ENCODE results near the gene LYSET.

LYSET gene

GRCh38 chr14:93137864-93138263, 47.3 kb upstream of the LYSET start:
- no CpG with 5 or more reads among the region's 17 CpGs for WGBS, 2 donors (ENCODE audit: extremely low coverage in 2 of 2, insufficient read length in 2 of 2, insufficient replicate concordance in 1 of 2)
- Histone ChIP-seq H2BK15ac (ENCODE audit: low read length) (no peak overlapping the region), H3K18ac (ENCODE audit: low read length) (peak overlapping the region; percentile 38), H2AFZ (ENCODE audit: low read length) (no peak overlapping the region), H3K4me2 (ENCODE audit: insufficient read depth, low read length, poor library complexity, severe bottlenecking) (no peak overlapping the region), H3K27me3 (ENCODE audit: control insufficient read depth in 3 of 3, insufficient read depth in 3 of 3, low read depth in 1 of 3, low read length in 3 of 3) (no peaks in the 10 kb centered on the region), H3K23ac (ENCODE audit: low read depth, low read length, poor library complexity) (no peak overlapping the region), H2AK5ac (ENCODE audit: low read depth, low read length) (no peak overlapping the region), H3K14ac (ENCODE audit: low read length) (no peak overlapping the region), H2BK5ac (ENCODE audit: low read length) (no peak overlapping the region), H4K91ac (ENCODE audit: low read depth, low read length, poor library complexity) (no peak overlapping the region), H2BK12ac (ENCODE audit: low read length) (no peak overlapping the region), H3K79me1 (ENCODE audit: low read depth, low read length) (no peaks in the 10 kb centered on the region), H3K4me1 (ENCODE audit: control insufficient read depth in 2 of 2, insufficient read depth in 1 of 2, low read depth in 1 of 2, low read length in 2 of 2) (peaks cover 0 to 9% of the 10 kb centered on the region in 2 donors), H3K4ac (ENCODE audit: low read length) (no peak overlapping the region), H3K9me3 (replicated peaks in 1 of 2; ENCODE audit: control insufficient read depth in 2 of 2, insufficient read depth in 1 of 2, low read depth in 1 of 2, low read length in 2 of 2) (no peaks in the 10 kb centered on the region), H3K9ac (ENCODE audit: low read depth, low read length, poor library complexity) (no peak overlapping the region), H4K8ac (ENCODE audit: low read depth, low read length) (no peak overlapping the region), H3K36me3 (replicated peaks in 1 of 2; ENCODE audit: control insufficient read depth in 2 of 2, insufficient read depth in 2 of 2, low read length in 2 of 2) (no peaks in the 10 kb centered on the region), H3K27ac (replicated peaks; ENCODE audit: low read length) (no peak overlapping the region), H2BK120ac (ENCODE audit: low read depth, low read length) (no peak overlapping the region), H3K4me3 (ENCODE audit: low read length in 2 of 2) (no peak overlapping the region)
- no peak for DNase-seq (ENCODE audit: low spot score)

GRCh38 chr14:93142854-93143652, 42.1 kb upstream of the LYSET start:
- H3K4me2 ChIP-seq (ENCODE audit: insufficient read depth, low read length, poor library complexity, severe bottlenecking), result no peak overlapping the region
- H3K9ac ChIP-seq (ENCODE audit: low read depth, low read length, poor library complexity), result no peak overlapping the region
- H3K4me1 ChIP-seq (ENCODE audit: control insufficient read depth in 2 of 2, insufficient read depth in 1 of 2, low read depth in 1 of 2, low read length in 2 of 2), result no peaks in the 10 kb centered on the region
- H3K4me3 ChIP-seq (ENCODE audit: low read length in 2 of 2), result no peak overlapping the region
- no peaks in the 10 kb centered on the region for H3K36me3 ChIP-seq (replicated peaks in 1 of 2; ENCODE audit: control insufficient read depth in 2 of 2, insufficient read depth in 2 of 2, low read length in 2 of 2)
- no peak overlapping the region for H4K91ac ChIP-seq (ENCODE audit: low read depth, low read length, poor library complexity)
- no peak overlapping the region for H2BK120ac ChIP-seq (ENCODE audit: low read depth, low read length)
- no peak for DNase-seq (ENCODE audit: low spot score)
- no peak overlapping the region for H4K8ac ChIP-seq (ENCODE audit: low read depth, low read length)
- no peak overlapping the region for H3K27ac ChIP-seq (replicated peaks; ENCODE audit: low read length)
- H3K18ac ChIP-seq (ENCODE audit: low read length), result no peak overlapping the region
- no peak overlapping the region for H2BK5ac ChIP-seq (ENCODE audit: low read length)
- no peaks in the 10 kb centered on the region for H3K9me3 ChIP-seq (replicated peaks in 1 of 2; ENCODE audit: control insufficient read depth in 2 of 2, insufficient read depth in 1 of 2, low read depth in 1 of 2, low read length in 2 of 2)
- H3K4ac ChIP-seq (ENCODE audit: low read length), result no peak overlapping the region
- H2BK15ac ChIP-seq (ENCODE audit: low read length), result no peak overlapping the region
- H2AK5ac ChIP-seq (ENCODE audit: low read depth, low read length), result no peak overlapping the region
- no peak overlapping the region for H2BK12ac ChIP-seq (ENCODE audit: low read length)
- no peak overlapping the region for H3K14ac ChIP-seq (ENCODE audit: low read length)
- H3K79me1 ChIP-seq (ENCODE audit: low read depth, low read length), result no peaks in the 10 kb centered on the region
- H3K27me3 ChIP-seq (ENCODE audit: control insufficient read depth in 3 of 3, insufficient read depth in 3 of 3, low read depth in 1 of 3, low read length in 3 of 3), result no peaks in the 10 kb centered on the region
- no peak overlapping the region for H3K23ac ChIP-seq (ENCODE audit: low read depth, low read length, poor library complexity)
- no peak overlapping the region for H2AFZ ChIP-seq (ENCODE audit: low read length)
- WGBS, 2 donors (ENCODE audit: extremely low coverage in 2 of 2, insufficient read length in 2 of 2, insufficient replicate concordance in 1 of 2), result no CpG with 5 or more reads among the region's 13 CpGs

DNA sequence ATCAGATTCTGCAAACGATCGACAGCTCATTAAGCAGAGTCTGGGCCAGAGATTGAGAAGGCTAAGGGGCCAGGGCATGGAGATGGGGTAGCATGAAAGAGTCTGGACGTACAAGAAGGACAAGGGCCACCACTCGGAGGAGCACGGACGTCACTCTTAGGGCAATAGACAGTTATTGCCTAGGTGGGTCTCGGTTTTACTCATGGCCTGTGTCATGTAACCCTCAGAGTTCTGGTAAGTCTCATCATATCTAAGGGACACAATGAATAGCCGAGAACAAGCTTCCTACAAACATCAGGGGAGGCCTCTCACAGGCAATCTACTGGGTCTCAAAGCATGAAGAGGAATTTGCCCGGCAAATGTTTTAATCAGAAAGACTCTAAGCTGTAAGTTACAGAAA, 39.0 kb upstream of the LYSET start:
- Histone ChIP-seq H2BK5ac (ENCODE audit: low read length) (no peak overlapping the region), H3K4ac (ENCODE audit: low read length) (no peak overlapping the region), H2BK15ac (ENCODE audit: low read length) (no peak overlapping the region), H3K27ac (replicated peaks; ENCODE audit: low read length) (no peak overlapping the region), H3K79me1 (ENCODE audit: low read depth, low read length) (no peaks in the 10 kb centered on the region), H3K27me3 (ENCODE audit: control insufficient read depth in 3 of 3, insufficient read depth in 3 of 3, low read depth in 1 of 3, low read length in 3 of 3) (no peaks in the 10 kb centered on the region), H2AK5ac (ENCODE audit: low read depth, low read length) (no peak overlapping the region), H4K91ac (ENCODE audit: low read depth, low read length, poor library complexity) (no peak overlapping the region), H2BK12ac (ENCODE audit: low read length) (no peak overlapping the region), H3K4me1 (ENCODE audit: control insufficient read depth in 2 of 2, insufficient read depth in 1 of 2, low read depth in 1 of 2, low read length in 2 of 2) (peaks cover 4 to 6% of the 10 kb centered on the region in 2 donors), H3K4me3 (ENCODE audit: low read length in 2 of 2) (no peak overlapping the region), H4K8ac (ENCODE audit: low read depth, low read length) (no peak overlapping the region), H3K9ac (ENCODE audit: low read depth, low read length, poor library complexity) (no peak overlapping the region), H2AFZ (ENCODE audit: low read length) (no peak overlapping the region), H3K18ac (ENCODE audit: low read length) (no peak overlapping the region), H3K14ac (ENCODE audit: low read length) (no peak overlapping the region), H2BK120ac (ENCODE audit: low read depth, low read length) (no peak overlapping the region), H3K36me3 (replicated peaks in 1 of 2; ENCODE audit: control insufficient read depth in 2 of 2, insufficient read depth in 2 of 2, low read length in 2 of 2) (no peaks in the 10 kb centered on the region), H3K4me2 (ENCODE audit: insufficient read depth, low read length, poor library complexity, severe bottlenecking) (no peak overlapping the region), H3K23ac (ENCODE audit: low read depth, low read length, poor library complexity) (no peak overlapping the region), H3K9me3 (replicated peaks in 1 of 2; ENCODE audit: control insufficient read depth in 2 of 2, insufficient read depth in 1 of 2, low read depth in 1 of 2, low read length in 2 of 2) (no peaks in the 10 kb centered on the region)
- no peak for DNase-seq (ENCODE audit: low spot score)
- WGBS, 2 donors (ENCODE audit: extremely low coverage in 2 of 2, insufficient read length in 2 of 2, insufficient replicate concordance in 1 of 2), result no CpG with 5 or more reads among the region's 9 CpGs

- no peak for DNase-seq (ENCODE audit: low spot score)
- H3K4ac ChIP-seq (ENCODE audit: low read length), result no peak overlapping the region
- no peak overlapping the region for H3K27ac ChIP-seq (replicated peaks; ENCODE audit: low read length)
- no peak overlapping the region for H2AFZ ChIP-seq (ENCODE audit: low read length)
- H2BK5ac ChIP-seq (ENCODE audit: low read length), result no peak overlapping the region
- H3K18ac ChIP-seq (ENCODE audit: low read length), result no peak overlapping the region
- no peaks in the 10 kb centered on the region for H3K79me1 ChIP-seq (ENCODE audit: low read depth, low read length)
- H2BK12ac ChIP-seq (ENCODE audit: low read length), result no peak overlapping the region
- no peak overlapping the region for H4K91ac ChIP-seq (ENCODE audit: low read depth, low read length, poor library complexity)
- no peak overlapping the region for H2BK120ac ChIP-seq (ENCODE audit: low read depth, low read length)
- H3K14ac ChIP-seq (ENCODE audit: low read length), result no peak overlapping the region
- no peaks in the 10 kb centered on the region for H3K36me3 ChIP-seq (replicated peaks in 1 of 2; ENCODE audit: control insufficient read depth in 2 of 2, insufficient read depth in 2 of 2, low read length in 2 of 2)
- no peak overlapping the region for H4K8ac ChIP-seq (ENCODE audit: low read depth, low read length)
- no peak overlapping the region for H2BK15ac ChIP-seq (ENCODE audit: low read length)
- no peaks in the 10 kb centered on the region for H3K9me3 ChIP-seq (replicated peaks in 1 of 2; ENCODE audit: control insufficient read depth in 2 of 2, insufficient read depth in 1 of 2, low read depth in 1 of 2, low read length in 2 of 2)
- peaks cover 4 to 6% of the 10 kb centered on the region in 2 donors for H3K4me1 ChIP-seq (ENCODE audit: control insufficient read depth in 2 of 2, insufficient read depth in 1 of 2, low read depth in 1 of 2, low read length in 2 of 2)
- no peak overlapping the region for H3K23ac ChIP-seq (ENCODE audit: low read depth, low read length, poor library complexity)
- H2AK5ac ChIP-seq (ENCODE audit: low read depth, low read length), result no peak overlapping the region
- H3K9ac ChIP-seq (ENCODE audit: low read depth, low read length, poor library complexity), result no peak overlapping the region
- H3K4me3 ChIP-seq (ENCODE audit: low read length in 2 of 2), result no peak overlapping the region
- no CpG with 5 or more reads among the region's 8 CpGs for WGBS, 2 donors (ENCODE audit: extremely low coverage in 2 of 2, insufficient read length in 2 of 2, insufficient replicate concordance in 1 of 2)
- no peaks in the 10 kb centered on the region for H3K27me3 ChIP-seq (ENCODE audit: control insufficient read depth in 3 of 3, insufficient read depth in 3 of 3, low read depth in 1 of 3, low read length in 3 of 3)
- H3K4me2 ChIP-seq (ENCODE audit: insufficient read depth, low read length, poor library complexity, severe bottlenecking), result no peak overlapping the region
These were observed 36.1 kb upstream of the LYSET start for GRCh38 chr14:93148979-93149378.

All from neuronal stem cell (in vitro differentiated cells).